Neural progenitor cell (in vitro differentiated cells): Measurements from ENCODE around the gene SPINT1.

Source experiments
- EZH2 ChIP-seq: fragments of 200-600 bp; sonication (generic); IDR thresholded peaks from 2 replicates; pipeline ENCODE4 v1.6.1; 2017; ENCODE audit warnings: antibody characterized with exemption, mild to moderate bottlenecking, moderate library complexity
- TF ChIP-seq, protein P1 (sequence below): fragments of 200-600 bp; sonication (generic); IDR thresholded peaks from 2 replicates; pipeline ENCODE4 v1.5.1; 2017; ENCODE audit warnings: antibody characterized with exemption, mild to moderate bottlenecking

DNA sequence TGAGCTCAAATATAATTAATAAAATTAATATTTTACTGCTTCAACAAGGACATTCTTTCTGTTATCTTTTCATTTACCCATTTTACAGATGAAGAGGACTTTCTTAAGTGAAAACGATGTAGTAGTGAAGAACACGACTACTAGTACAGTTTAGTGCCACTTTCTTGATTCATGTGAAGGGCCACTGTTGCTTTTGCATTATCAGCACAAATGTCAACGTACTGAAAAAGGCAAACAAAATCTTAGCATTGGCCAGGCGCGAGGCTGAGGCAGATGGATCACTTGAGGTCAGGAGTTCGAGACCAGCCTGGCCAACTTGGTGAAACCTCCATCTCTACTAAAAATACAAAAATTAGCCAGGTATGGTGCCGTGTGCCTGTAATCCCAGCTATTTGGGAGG, 24.8 kb upstream of the SPINT1 start:
- TF ChIP-seq, protein P1, sequence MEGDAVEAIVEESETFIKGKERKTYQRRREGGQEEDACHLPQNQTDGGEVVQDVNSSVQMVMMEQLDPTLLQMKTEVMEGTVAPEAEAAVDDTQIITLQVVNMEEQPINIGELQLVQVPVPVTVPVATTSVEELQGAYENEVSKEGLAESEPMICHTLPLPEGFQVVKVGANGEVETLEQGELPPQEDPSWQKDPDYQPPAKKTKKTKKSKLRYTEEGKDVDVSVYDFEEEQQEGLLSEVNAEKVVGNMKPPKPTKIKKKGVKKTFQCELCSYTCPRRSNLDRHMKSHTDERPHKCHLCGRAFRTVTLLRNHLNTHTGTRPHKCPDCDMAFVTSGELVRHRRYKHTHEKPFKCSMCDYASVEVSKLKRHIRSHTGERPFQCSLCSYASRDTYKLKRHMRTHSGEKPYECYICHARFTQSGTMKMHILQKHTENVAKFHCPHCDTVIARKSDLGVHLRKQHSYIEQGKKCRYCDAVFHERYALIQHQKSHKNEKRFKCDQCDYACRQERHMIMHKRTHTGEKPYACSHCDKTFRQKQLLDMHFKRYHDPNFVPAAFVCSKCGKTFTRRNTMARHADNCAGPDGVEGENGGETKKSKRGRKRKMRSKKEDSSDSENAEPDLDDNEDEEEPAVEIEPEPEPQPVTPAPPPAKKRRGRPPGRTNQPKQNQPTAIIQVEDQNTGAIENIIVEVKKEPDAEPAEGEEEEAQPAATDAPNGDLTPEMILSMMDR: no peak
- TF ChIP-seq EZH2: no peak
